ENCODE measurements around the gene HSDL1.

HSDL1 gene

DNA sequence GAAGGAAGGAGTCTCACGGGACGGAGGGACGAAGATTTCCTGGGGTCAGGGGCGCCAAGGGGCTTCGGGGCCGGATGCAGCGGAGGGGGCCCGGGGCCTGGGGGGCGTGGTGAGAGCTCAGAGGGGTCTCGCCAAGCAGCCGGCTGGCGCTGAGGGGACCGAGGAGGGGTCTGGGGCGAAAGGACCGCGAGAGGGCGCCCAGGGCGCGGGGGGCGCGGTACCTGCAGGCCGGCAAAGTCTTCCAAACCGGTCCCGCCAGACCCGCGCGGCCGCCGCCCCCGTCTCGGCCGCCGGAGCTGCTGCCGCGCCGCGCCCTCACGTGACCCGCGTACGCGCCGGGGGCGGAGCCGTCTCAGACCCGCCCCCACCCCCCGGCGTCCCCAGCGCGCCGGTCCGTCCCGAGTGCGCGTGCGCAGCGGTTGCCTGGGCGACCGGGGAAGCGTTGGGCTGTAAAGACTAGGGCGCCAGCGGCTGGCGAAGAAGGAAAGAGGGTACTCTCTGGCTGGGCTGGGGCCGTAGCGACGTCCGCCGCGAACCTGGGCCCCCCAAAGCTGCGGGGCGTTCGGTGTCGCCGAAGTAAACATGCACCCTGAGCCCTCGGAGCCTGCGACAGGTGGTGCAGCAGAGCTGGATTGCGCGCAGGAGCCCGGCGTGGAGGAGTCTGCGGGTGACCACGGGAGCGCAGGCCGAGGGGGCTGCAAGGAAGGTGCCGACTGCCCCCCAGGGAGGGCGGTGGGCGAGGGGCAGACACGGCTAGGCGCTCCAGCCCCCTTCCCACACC is at the start of gene HSDL1, which contains the start of gene DNAAF1:
TSS of gene HSDL1 (minus strand) at position 319 of the 781 bp plus-strand sequence. CDS start 13,856 bp downstream, outside the sequence.
TSS of gene DNAAF1 (plus strand) at position 450 of the 781 bp plus-strand sequence. CDS start at position 583, 133 bp downstream.
- peak within 1 kb of the TSS; percentile 81 for H3K4me3 ChIP-seq (ENCODE audit: low read depth, low read length)
- in situ Hi-C loops (cut with HindIII; ENCODE audit: low sequenced_read_pairs): no loop called here
- DNase-seq (ENCODE audit: low read depth): peak; percentile 41
- TF ChIP-seq, protein P1, sequence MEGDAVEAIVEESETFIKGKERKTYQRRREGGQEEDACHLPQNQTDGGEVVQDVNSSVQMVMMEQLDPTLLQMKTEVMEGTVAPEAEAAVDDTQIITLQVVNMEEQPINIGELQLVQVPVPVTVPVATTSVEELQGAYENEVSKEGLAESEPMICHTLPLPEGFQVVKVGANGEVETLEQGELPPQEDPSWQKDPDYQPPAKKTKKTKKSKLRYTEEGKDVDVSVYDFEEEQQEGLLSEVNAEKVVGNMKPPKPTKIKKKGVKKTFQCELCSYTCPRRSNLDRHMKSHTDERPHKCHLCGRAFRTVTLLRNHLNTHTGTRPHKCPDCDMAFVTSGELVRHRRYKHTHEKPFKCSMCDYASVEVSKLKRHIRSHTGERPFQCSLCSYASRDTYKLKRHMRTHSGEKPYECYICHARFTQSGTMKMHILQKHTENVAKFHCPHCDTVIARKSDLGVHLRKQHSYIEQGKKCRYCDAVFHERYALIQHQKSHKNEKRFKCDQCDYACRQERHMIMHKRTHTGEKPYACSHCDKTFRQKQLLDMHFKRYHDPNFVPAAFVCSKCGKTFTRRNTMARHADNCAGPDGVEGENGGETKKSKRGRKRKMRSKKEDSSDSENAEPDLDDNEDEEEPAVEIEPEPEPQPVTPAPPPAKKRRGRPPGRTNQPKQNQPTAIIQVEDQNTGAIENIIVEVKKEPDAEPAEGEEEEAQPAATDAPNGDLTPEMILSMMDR (IDR thresholded peaks at IDR 0.05; ENCODE audit: low read depth, low read length, missing control alignments): no peak

DNA sequence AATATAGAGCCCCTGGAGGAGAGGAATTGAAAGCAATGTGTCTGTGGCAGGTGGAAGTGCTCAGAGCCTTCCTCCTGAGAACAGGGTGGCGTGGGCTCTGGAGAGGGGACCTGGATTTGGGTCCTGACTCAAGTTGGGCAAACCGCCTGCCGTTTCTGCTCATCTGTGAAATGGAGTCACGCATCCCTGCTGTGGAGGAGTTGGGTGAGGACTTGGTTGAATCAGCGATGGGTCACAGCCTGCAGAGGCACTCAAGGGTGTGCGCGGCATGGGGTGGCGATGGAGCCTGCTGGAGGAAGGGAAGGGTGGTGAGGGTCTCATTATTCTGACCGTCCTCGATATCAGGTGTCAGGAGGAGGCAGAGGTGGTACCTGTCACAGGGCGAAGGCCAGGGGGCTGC is 49.0 kb upstream of the HSDL1 start:
- TF ChIP-seq, protein P1 (IDR thresholded peaks at IDR 0.05; ENCODE audit: low read depth, low read length, missing control alignments): no peak
- H3K4me3 ChIP-seq (ENCODE audit: low read depth, low read length): no peak overlapping the region

DNA sequence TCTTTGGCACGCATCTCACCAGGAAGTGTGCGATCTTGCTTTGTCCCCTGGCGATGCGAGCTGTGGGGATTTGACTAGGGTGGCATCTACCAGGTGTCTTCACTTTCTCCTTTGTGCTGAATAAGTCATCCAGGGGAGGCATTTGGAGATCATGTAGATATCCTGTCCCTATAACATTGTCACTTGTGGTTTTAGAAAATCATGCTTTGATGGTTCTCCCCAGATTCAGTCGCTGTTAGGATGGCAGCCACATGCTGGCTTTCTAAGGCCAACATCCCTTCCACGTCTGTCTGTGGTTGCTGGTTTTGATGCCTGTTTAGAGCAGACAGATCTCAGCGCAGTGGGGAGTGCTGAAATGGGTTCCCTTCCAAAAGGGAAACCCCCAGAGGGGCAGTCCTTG is 48.5 kb upstream of the HSDL1 start:
- DNase-seq (ENCODE audit: low read depth): no peak
- in situ Hi-C loops (cut with HindIII; ENCODE audit: low sequenced_read_pairs): loop anchor here (5.0 kb wide), 1 partner anchor 56 kb away; no protein-coding TSS in a partner anchor

More for the DNA sequence above, 49.0 kb upstream of the HSDL1 start:
- DNase-seq (ENCODE audit: low read depth): no peak
- in situ Hi-C loops (cut with HindIII; ENCODE audit: low sequenced_read_pairs): loop anchor here (5.0 kb wide), 1 partner anchor 57 kb away; no protein-coding TSS in a partner anchor

DNA sequence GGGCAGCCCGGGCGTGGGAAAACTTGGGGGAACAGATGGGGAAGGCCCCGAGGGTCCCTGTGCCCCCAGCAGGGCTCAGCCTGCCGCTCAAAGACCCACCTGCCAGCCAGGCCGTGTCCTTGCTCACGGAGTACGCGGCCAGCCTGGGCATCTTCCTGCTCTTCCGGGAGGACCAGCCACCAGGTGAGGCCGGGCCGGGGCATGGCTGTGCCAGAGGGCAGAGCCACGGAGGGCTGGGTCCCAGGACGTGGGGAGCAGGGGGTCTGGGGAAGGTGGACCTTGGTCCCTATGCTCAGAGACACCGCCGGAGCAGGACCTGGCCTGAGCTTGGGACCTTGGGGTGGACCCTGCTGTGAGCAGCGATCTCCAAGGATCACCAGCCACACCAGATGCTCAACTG is 46.5 kb upstream of the HSDL1 start:
- in situ Hi-C loops (cut with HindIII; ENCODE audit: low sequenced_read_pairs): loop anchor here (5.0 kb wide), 1 partner anchor 54 kb away; no protein-coding TSS in a partner anchor
- no peak overlapping the region for H3K4me3 ChIP-seq (ENCODE audit: low read depth, low read length)
- TF ChIP-seq, protein P1 (IDR thresholded peaks at IDR 0.05; ENCODE audit: low read depth, low read length, missing control alignments): no peak
- no peak for DNase-seq (ENCODE audit: low read depth)

More for the DNA sequence above, 48.5 kb upstream of the HSDL1 start:
- TF ChIP-seq, protein P1 (IDR thresholded peaks at IDR 0.05; ENCODE audit: low read depth, low read length, missing control alignments): no peak
- H3K4me3 ChIP-seq (ENCODE audit: low read depth, low read length): no peak overlapping the region

DNA sequence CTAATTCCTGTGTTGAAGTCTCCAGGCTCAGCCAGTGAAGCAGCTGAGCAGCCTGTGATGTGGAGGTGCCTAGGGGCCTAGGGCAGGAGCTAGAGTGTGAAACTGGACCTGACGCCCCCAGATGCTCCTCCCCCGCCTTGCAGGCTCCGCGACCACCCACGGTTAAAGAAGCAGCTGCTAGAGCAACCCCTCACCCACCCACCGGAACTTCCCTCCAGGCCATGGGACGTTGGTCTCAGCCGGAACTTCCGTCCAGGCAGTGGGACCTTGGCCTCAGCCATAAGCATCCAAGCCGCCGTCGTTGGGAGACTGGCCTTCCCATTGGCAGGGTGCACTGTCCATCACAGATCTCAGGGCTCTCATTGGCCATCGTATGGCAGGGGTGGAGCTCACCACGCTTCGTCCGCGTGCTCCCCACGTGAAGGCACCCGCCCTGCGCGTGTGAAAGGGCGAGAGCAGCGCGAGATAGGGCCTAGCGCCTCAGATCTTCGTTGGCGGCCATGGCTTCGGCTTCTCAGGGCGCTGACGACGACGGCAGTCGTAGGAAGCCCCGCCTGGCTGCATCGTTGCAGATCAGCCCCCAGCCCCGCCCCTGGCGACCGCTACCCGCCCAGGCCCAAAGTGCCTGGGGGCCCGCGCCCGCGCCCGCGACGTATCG is 45.9 kb upstream of the HSDL1 start, which contains the start of gene ADAD2:
TSS of gene ADAD2 (plus strand) at position 427 of the 658 bp plus-strand sequence. CDS start at position 501, 74 bp downstream.
- DNase-seq (ENCODE audit: low read depth): no peak
- in situ Hi-C loops (cut with HindIII; ENCODE audit: low sequenced_read_pairs): loop anchor here (5.0 kb wide), 1 partner anchor 54 kb away; no protein-coding TSS in a partner anchor
- TF ChIP-seq, protein P1 (IDR thresholded peaks at IDR 0.05; ENCODE audit: low read depth, low read length, missing control alignments): no peak
- H3K4me3 ChIP-seq (ENCODE audit: low read depth, low read length): no peak within 1 kb of the TSS

DNA sequence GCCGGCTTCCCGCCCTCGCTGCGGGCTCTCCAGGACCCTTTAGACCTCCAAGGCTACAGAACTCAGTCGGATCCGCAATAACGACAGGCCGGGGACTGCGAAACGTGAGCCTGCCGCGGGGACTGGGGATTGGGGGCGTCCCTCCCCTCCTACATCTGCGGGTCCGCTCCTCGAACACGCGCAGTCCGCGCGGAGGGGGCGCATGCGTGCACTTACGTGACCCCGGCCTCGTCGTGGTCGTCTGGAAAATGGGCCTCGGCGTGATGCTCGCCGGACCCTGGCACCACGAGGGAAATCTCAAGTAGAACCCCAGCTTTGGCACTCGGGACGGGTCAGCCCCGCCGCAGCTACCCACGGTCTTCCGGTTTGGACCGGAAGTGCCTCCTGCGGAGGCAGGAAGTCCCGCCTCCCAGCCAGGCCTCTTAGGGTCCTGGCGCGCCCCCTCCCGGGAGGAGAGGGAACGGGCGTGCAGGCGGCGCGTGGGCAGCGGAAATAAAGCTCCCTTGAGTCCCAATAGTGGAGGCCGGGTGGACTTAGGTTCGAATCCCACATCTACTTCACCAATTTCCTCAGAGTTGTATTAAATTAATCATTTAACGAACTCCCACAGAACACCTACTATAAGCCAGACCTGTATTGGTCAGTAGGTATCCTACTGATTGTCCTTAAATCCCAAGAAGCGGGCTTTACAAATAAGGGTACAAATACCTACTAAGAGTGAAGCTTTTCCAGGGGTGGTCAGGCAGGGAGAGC is 41.9 kb upstream of the HSDL1 start, which contains the start of gene TAF1C:
TSS of gene TAF1C (minus strand) at position 373 of the 753 bp plus-strand sequence. CDS start 2,069 bp downstream, outside the sequence.
- TF ChIP-seq, protein P1 (IDR thresholded peaks at IDR 0.05; ENCODE audit: low read depth, low read length, missing control alignments): peak; percentile 98
- H3K4me3 ChIP-seq (ENCODE audit: low read depth, low read length): peak within 1 kb of the TSS; percentile 100
- in situ Hi-C loops (cut with HindIII; ENCODE audit: low sequenced_read_pairs): no loop called here
- peak; percentile 89 for DNase-seq (ENCODE audit: low read depth)

Data from astrocyte of the cerebellum (primary cell).